ENCODE measurements around the gene CERS1.

CERS1 gene

GRCh38 chr19:18840288-18841267 lies 55.4 kb downstream of the CERS1 start:
- no peak for DNase-seq (ENCODE audit: low read depth in 3 of 3, low spot score in 1 of 3)

- DNase-seq (ENCODE audit: low read depth in 3 of 3, low spot score in 1 of 3): no peak
Measured at GRCh38 chr19:18839465-18840287, 56.3 kb downstream of the CERS1 start.

GRCh38 chr19:18834644-18834984 lies 61.3 kb downstream of the CERS1 start:
- DNase-seq (ENCODE audit: low read depth in 3 of 3, low spot score in 1 of 3): no peak

GRCh38 chr19:18833849-18834643 lies 61.9 kb downstream of the CERS1 start:
- DNase-seq (ENCODE audit: low read depth in 3 of 3, low spot score in 1 of 3): no peak

- DNase-seq (ENCODE audit: low read depth in 3 of 3, low spot score in 1 of 3): no peak
Measured at GRCh38 chr19:18833141-18833476, 62.8 kb downstream of the CERS1 start.

GRCh38 chr19:18832306-18833140 lies 63.4 kb downstream of the CERS1 start:
- peak in 1 of 3 donors; percentile 21 for DNase-seq (ENCODE audit: low read depth in 3 of 3, low spot score in 1 of 3)

GRCh38 chr19:18831524-18832305 lies 64.2 kb downstream of the CERS1 start, which contains the start of gene UPF1:
Gene UPF1, plus strand, starts transcription at chr19:18831959. Its CDS starts 251 bp downstream, at chr19:18832210.
- DNase-seq (ENCODE audit: low read depth in 3 of 3, low spot score in 1 of 3): peak; percentile 87 to 95 (median 92)

GRCh38 chr19:18830488-18830887 lies 65.5 kb downstream of the CERS1 start:
- no peak for DNase-seq (ENCODE audit: low read depth in 3 of 3, low spot score in 1 of 3)

- no peak for DNase-seq (ENCODE audit: low read depth in 3 of 3, low spot score in 1 of 3)
Measured at GRCh38 chr19:18828786-18829185, 67.2 kb downstream of the CERS1 start.

All from stimulated activated CD4-positive, alpha-beta T cell treated with anti-CD3 and anti-CD28 coated beads, TNF-alpha, amount 100 ng/mL, for 1 hour (primary cell).